GM12891 (cell line): ENCODE data around the gene CRIM1.
A peak's percentile ranks its signal among the peaks of the same experiment; 100 is the strongest.

Experiments used
- DNase-seq: peaks from one replicate; pipeline ENCODE4 v3.0.0; 2011; ENCODE audit warnings: low spot score; ENCODE audit not compliant: insufficient read length
- FAIRE-seq: peaks from 2 replicates; lab custom pipeline; 2011; peaks lifted over from hg19 to GRCh38; lab: Jason Lieb, UNC
- PAX5 ChIP-seq: IDR thresholded peaks from 2 replicates; pipeline ENCODE4 v1.6.1; 2011; ENCODE audit warnings: low read length, moderate library complexity, mild to moderate bottlenecking; ENCODE audit not compliant: insufficient read depth, severe bottlenecking
- POLR2A ChIP-seq: IDR thresholded peaks from 2 replicates; pipeline ENCODE4 v1.6.1; 2011; ENCODE audit warnings: low read depth, low read length, control low read depth
- POLR2AphosphoS5 ChIP-seq: IDR thresholded peaks from 2 replicates; pipeline ENCODE4 v1.6.1; 2011; ENCODE audit warnings: low read depth, low read length, control low read depth
- POU2F2 ChIP-seq: IDR thresholded peaks from 2 replicates; pipeline ENCODE4 v1.6.1; 2011; ENCODE audit warnings: low read depth, mild to moderate bottlenecking, control low read depth, low read length, moderate library complexity
- SPI1 ChIP-seq: IDR thresholded peaks from 2 replicates; pipeline ENCODE4 v1.6.1; 2011; ENCODE audit warnings: low read depth, low read length, control low read depth
- TAF1 ChIP-seq: IDR thresholded peaks from 2 replicates; pipeline ENCODE4 v1.6.1; 2011; ENCODE audit warnings: low read depth, low read length, control low read depth

The CRIM1 gene

GRCh38 chr2:36568516-36569246 is 213.1 kb downstream of the CRIM1 start:
- no peak for FAIRE-seq
- no peak for DNase-seq

GRCh38 chr2:36569267-36569856 is 213.8 kb downstream of the CRIM1 start:
- FAIRE-seq (no peak), DNase-seq (no peak)
- TF ChIP-seq TAF1 (no peak), SPI1 (no peak)

More at GRCh38 chr2:36568516-36569246, 213.1 kb downstream of the CRIM1 start:
- TF ChIP-seq TAF1 (no peak), SPI1 (no peak)

GRCh38 chr2:36570416-36570815 is 214.8 kb downstream of the CRIM1 start:
- TF ChIP-seq POU2F2 (no peak), SPI1 (no peak), POLR2AphosphoS5 (no peak), TAF1 (no peak), POLR2A (no peak), PAX5 (no peak)
- FAIRE-seq (no peak), DNase-seq (no peak)

GRCh38 chr2:36572054-36572718 is 216.6 kb downstream of the CRIM1 start:
- DNase-seq (no peak), FAIRE-seq (no peak)
- TF ChIP-seq POU2F2 (no peak), POLR2A (no peak), PAX5 (no peak), TAF1 (no peak), POLR2AphosphoS5 (no peak), SPI1 (no peak)

GRCh38 chr2:36572719-36573059 is 217.1 kb downstream of the CRIM1 start:
- FAIRE-seq (no peak), DNase-seq (no peak)
- TF ChIP-seq POU2F2 (no peak), POLR2AphosphoS5 (no peak), POLR2A (no peak)

- DNase-seq, result no peak
- no peak for FAIRE-seq
- TF ChIP-seq SPI1, result no peak
- no peak for TF ChIP-seq PAX5
- TF ChIP-seq POU2F2, result no peak
- TF ChIP-seq POLR2A, result no peak
- no peak for TF ChIP-seq TAF1
- no peak for TF ChIP-seq POLR2AphosphoS5
Observed at GRCh38 chr2:36573165-36573564, 217.6 kb downstream of the CRIM1 start.

GRCh38 chr2:36574560-36574959 is 219.0 kb downstream of the CRIM1 start:
- no peak for FAIRE-seq
- TF ChIP-seq PAX5 (no peak), SPI1 (no peak), POLR2A (no peak), POLR2AphosphoS5 (no peak), POU2F2 (no peak), TAF1 (no peak)
- no peak for DNase-seq

GRCh38 chr2:36577884-36578283 is 222.3 kb downstream of the CRIM1 start:
- TF ChIP-seq POLR2AphosphoS5 (no peak), POU2F2 (no peak), SPI1 (no peak), POLR2A (no peak), PAX5 (no peak), TAF1 (no peak)
- FAIRE-seq (no peak), DNase-seq (no peak)

GRCh38 chr2:36578343-36579296 is 223.0 kb downstream of the CRIM1 start:
- no peak for TF ChIP-seq POU2F2
- TF ChIP-seq SPI1, result peak; percentile 44; the same call in 1 of the 2 replicates
- no peak for FAIRE-seq
- DNase-seq, result no peak

- FAIRE-seq, result no peak
- no peak for TF ChIP-seq POLR2A
- no peak for DNase-seq
Observed at GRCh38 chr2:36579297-36579664, 223.7 kb downstream of the CRIM1 start.

- no peak for FAIRE-seq
- DNase-seq, result no peak
Observed at GRCh38 chr2:36582538-36582937, 227.0 kb downstream of the CRIM1 start.

More at GRCh38 chr2:36582538-36582937, 227.0 kb downstream of the CRIM1 start:
- TF ChIP-seq TAF1, result no peak
- TF ChIP-seq POLR2AphosphoS5, result no peak
- no peak for TF ChIP-seq SPI1
- TF ChIP-seq POLR2A, result no peak
